ENCODE measurements around the gene BANF2.

Gene BANF2

GRCh38 chr20:17699931-17700351, at the start of gene BANF2:
Gene BANF2 (plus strand): TSS chr20:17699966. CDS start chr20:17725026, 25,060 bp downstream.
- DNase-seq (ENCODE audit: low read depth), result no peak
- no peaks in the 10 kb centered on the region for H3K4me1 ChIP-seq (ENCODE audit: control insufficient read depth, insufficient read depth, low read length)
- no peaks in the 10 kb centered on the region for H3K27me3 ChIP-seq (replicated peaks; ENCODE audit: control insufficient read depth, insufficient read depth, low read length)
- H3K36me3 ChIP-seq (ENCODE audit: control insufficient read depth, insufficient read depth, low read length, severe bottlenecking), result no peaks in the 10 kb centered on the region
- H3K9ac ChIP-seq (ENCODE audit: low read length), result no peak within 1 kb of the TSS
- no peak within 1 kb of the TSS for H3K4me3 ChIP-seq (ENCODE audit: low read length)
- H3K9me3 ChIP-seq (ENCODE audit: control insufficient read depth, low read length), result peaks cover 5% of the 10 kb centered on the region

GRCh38 chr20:17650301-17651128, 49.3 kb upstream of the BANF2 start:
- DNase-seq (ENCODE audit: low read depth), result peak; percentile 28
- Histone ChIP-seq H3K9me3 (ENCODE audit: control insufficient read depth, low read length) (no peaks in the 10 kb centered on the region), H3K36me3 (ENCODE audit: control insufficient read depth, insufficient read depth, low read length, severe bottlenecking) (peaks cover 21% of the 10 kb centered on the region)

DNA sequence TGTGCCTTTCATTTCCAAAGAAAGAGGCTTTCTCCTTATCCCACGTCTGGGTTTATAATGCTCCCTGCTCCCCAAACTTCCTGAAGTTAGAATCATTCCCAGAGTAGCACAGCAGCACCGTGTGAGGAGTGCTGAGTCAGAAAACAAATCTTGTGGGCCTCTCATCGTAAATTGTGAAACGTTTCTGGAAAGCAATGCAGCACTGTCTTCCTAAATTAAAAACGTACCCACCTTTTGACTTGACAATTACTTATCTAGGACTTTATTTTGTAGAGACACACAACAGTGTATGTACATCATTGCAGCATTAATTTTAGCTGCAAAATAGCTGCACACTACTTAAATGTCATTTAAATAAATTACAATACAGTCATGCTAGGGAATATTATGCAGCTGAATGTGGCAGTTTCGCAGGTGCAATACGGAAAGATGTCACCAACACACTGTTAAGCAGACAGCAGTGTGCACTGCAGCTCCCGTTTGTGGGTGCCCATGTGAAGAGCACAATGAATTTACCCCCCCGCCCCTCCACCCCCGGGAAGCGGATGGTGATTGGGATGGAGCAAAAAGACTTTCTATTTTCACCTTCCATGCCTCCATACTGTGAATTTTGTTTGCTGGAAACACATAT, 48.5 kb upstream of the BANF2 start:
- H3K4me1 ChIP-seq (ENCODE audit: control insufficient read depth, insufficient read depth, low read length), result peaks cover 75% of the 10 kb centered on the region
- H3K27me3 ChIP-seq (replicated peaks; ENCODE audit: control insufficient read depth, insufficient read depth, low read length), result no peaks in the 10 kb centered on the region
- H3K36me3 ChIP-seq (ENCODE audit: control insufficient read depth, insufficient read depth, low read length, severe bottlenecking), result peaks cover 28% of the 10 kb centered on the region
- peak overlapping the region; percentile 20 for H3K9ac ChIP-seq (ENCODE audit: low read length)
- H3K4me3 ChIP-seq (ENCODE audit: low read length), result peak overlapping the region; percentile 53
- DNase-seq (ENCODE audit: low read depth), result peak; percentile 64
- H3K9me3 ChIP-seq (ENCODE audit: control insufficient read depth, low read length), result no peaks in the 10 kb centered on the region

More at GRCh38 chr20:17650301-17651128, 49.3 kb upstream of the BANF2 start:
- Histone ChIP-seq H3K9ac (ENCODE audit: low read length) (peak overlapping the region; percentile 20), H3K4me3 (ENCODE audit: low read length) (peak overlapping the region; percentile 53), H3K4me1 (ENCODE audit: control insufficient read depth, insufficient read depth, low read length) (peaks cover 76% of the 10 kb centered on the region), H3K27me3 (replicated peaks; ENCODE audit: control insufficient read depth, insufficient read depth, low read length) (no peaks in the 10 kb centered on the region)

DNA sequence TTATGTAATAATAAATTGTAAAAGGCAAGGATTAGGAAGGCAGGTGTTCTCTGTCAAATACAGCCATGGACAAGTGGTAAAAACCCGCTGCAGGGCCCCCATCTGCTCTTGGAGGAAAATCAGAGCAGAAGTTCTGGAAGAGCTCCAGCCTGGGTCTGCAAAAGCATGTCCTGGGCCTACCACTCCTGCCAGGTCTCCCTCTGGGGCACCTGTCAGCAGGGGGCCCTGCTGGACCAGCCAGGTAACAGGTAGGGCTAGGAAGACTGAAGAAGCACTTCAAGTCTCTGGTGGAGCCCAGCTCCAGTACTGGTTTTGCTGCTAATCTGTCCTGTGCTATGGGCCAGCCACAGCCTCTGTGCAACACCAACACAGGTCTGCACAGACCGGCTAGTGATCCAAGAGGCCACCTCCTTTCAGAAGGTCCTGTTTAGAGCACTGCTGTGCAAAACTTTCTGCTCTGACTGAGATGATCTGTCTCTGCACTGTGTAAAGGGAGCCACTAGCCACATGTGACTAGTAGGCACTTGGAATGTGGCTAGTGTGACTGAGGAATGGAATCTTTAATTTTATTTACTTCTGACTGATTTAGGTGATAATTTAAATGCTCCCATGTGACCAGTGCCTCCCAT, 47.9 kb upstream of the BANF2 start:
- DNase-seq (ENCODE audit: low read depth), result no peak

DNA sequence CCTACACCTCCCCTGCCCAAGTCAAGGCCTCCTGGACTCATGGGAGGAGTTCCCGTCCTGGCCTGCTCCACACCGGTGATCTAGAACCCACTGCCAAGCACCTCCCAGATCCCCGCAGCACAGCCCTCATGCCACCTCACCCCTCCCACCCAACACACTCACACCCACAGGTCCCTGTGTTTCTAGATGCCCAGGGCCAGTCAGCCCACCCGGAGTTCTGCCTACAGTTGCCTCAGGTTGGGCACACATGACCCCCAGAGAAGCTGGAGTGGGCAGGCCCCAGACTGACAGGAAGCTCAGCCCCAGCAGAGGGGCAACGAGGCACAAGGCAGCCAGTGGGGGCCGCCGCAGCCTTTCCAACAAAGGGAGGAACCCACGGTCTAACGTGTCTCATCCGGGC, 47.4 kb upstream of the BANF2 start:
- H3K27me3 ChIP-seq (replicated peaks; ENCODE audit: control insufficient read depth, insufficient read depth, low read length), result no peaks in the 10 kb centered on the region
- peaks cover 39% of the 10 kb centered on the region for H3K36me3 ChIP-seq (ENCODE audit: control insufficient read depth, insufficient read depth, low read length, severe bottlenecking)
- no peak for DNase-seq (ENCODE audit: low read depth)
- no peaks in the 10 kb centered on the region for H3K9me3 ChIP-seq (ENCODE audit: control insufficient read depth, low read length)
- H3K4me3 ChIP-seq (ENCODE audit: low read length), result no peak overlapping the region
- H3K9ac ChIP-seq (ENCODE audit: low read length), result no peak overlapping the region
- peaks cover 64% of the 10 kb centered on the region for H3K4me1 ChIP-seq (ENCODE audit: control insufficient read depth, insufficient read depth, low read length)

More for the DNA sequence above, 47.9 kb upstream of the BANF2 start:
- Histone ChIP-seq H3K4me3 (ENCODE audit: low read length) (no peak overlapping the region), H3K4me1 (ENCODE audit: control insufficient read depth, insufficient read depth, low read length) (peaks cover 69% of the 10 kb centered on the region), H3K27me3 (replicated peaks; ENCODE audit: control insufficient read depth, insufficient read depth, low read length) (no peaks in the 10 kb centered on the region), H3K9me3 (ENCODE audit: control insufficient read depth, low read length) (no peaks in the 10 kb centered on the region), H3K9ac (ENCODE audit: low read length) (no peak overlapping the region), H3K36me3 (ENCODE audit: control insufficient read depth, insufficient read depth, low read length, severe bottlenecking) (peaks cover 35% of the 10 kb centered on the region)

GRCh38 chr20:17653835-17654648, 45.7 kb upstream of the BANF2 start:
- H3K27me3 ChIP-seq (replicated peaks; ENCODE audit: control insufficient read depth, insufficient read depth, low read length), result no peaks in the 10 kb centered on the region
- H3K9me3 ChIP-seq (ENCODE audit: control insufficient read depth, low read length), result peaks cover 5% of the 10 kb centered on the region
- no peak overlapping the region for H3K4me3 ChIP-seq (ENCODE audit: low read length)
- peaks cover 47% of the 10 kb centered on the region for H3K4me1 ChIP-seq (ENCODE audit: control insufficient read depth, insufficient read depth, low read length)
- peaks cover 52% of the 10 kb centered on the region for H3K36me3 ChIP-seq (ENCODE audit: control insufficient read depth, insufficient read depth, low read length, severe bottlenecking)
- peak overlapping the region; percentile 14 for H3K9ac ChIP-seq (ENCODE audit: low read length)
- DNase-seq (ENCODE audit: low read depth), result no peak

- peaks cover 5% of the 10 kb centered on the region for H3K9me3 ChIP-seq (ENCODE audit: control insufficient read depth, low read length)
- H3K27me3 ChIP-seq (replicated peaks; ENCODE audit: control insufficient read depth, insufficient read depth, low read length), result no peaks in the 10 kb centered on the region
- peak overlapping the region; percentile 14 for H3K9ac ChIP-seq (ENCODE audit: low read length)
- peaks cover 44% of the 10 kb centered on the region for H3K4me1 ChIP-seq (ENCODE audit: control insufficient read depth, insufficient read depth, low read length)
- peak; percentile 84 for DNase-seq (ENCODE audit: low read depth)
- H3K36me3 ChIP-seq (ENCODE audit: control insufficient read depth, insufficient read depth, low read length, severe bottlenecking), result peaks cover 54% of the 10 kb centered on the region
- H3K4me3 ChIP-seq (ENCODE audit: low read length), result no peak overlapping the region
These were observed 45.0 kb upstream of the BANF2 start for GRCh38 chr20:17654649-17655285.

DNA sequence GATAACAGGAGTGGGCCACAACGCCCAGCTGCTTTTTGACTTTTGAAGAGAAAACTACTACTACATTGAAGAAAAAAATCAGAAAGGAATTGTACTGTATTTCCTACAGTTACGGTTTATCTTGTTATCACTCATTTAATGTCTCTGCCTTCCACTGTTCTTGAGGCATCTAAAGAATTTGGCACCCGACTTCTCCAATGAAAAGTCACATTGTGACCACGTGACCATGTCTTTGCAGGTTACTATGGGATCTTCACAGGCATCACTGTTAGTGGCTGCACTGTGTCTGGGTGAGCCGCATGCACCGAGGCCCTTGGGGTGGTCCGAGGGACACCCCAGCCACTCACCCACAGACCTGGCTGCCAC, 44.5 kb upstream of the BANF2 start:
- Histone ChIP-seq H3K4me1 (ENCODE audit: control insufficient read depth, insufficient read depth, low read length) (peaks cover 44% of the 10 kb centered on the region), H3K4me3 (ENCODE audit: low read length) (no peak overlapping the region), H3K9ac (ENCODE audit: low read length) (peak overlapping the region; percentile 5), H3K27me3 (replicated peaks; ENCODE audit: control insufficient read depth, insufficient read depth, low read length) (no peaks in the 10 kb centered on the region), H3K9me3 (ENCODE audit: control insufficient read depth, low read length) (peaks cover 5% of the 10 kb centered on the region), H3K36me3 (ENCODE audit: control insufficient read depth, insufficient read depth, low read length, severe bottlenecking) (peaks cover 58% of the 10 kb centered on the region)
- no peak for DNase-seq (ENCODE audit: low read depth)

GRCh38 chr20:17655865-17656479, 43.8 kb upstream of the BANF2 start:
- H3K36me3 ChIP-seq (ENCODE audit: control insufficient read depth, insufficient read depth, low read length, severe bottlenecking), result peaks cover 58% of the 10 kb centered on the region
- H3K9ac ChIP-seq (ENCODE audit: low read length), result no peak overlapping the region
- peak; percentile 28 for DNase-seq (ENCODE audit: low read depth)
- H3K9me3 ChIP-seq (ENCODE audit: control insufficient read depth, low read length), result peaks cover 5% of the 10 kb centered on the region
- H3K4me1 ChIP-seq (ENCODE audit: control insufficient read depth, insufficient read depth, low read length), result peaks cover 44% of the 10 kb centered on the region
- no peaks in the 10 kb centered on the region for H3K27me3 ChIP-seq (replicated peaks; ENCODE audit: control insufficient read depth, insufficient read depth, low read length)
- no peak overlapping the region for H3K4me3 ChIP-seq (ENCODE audit: low read length)

DNA sequence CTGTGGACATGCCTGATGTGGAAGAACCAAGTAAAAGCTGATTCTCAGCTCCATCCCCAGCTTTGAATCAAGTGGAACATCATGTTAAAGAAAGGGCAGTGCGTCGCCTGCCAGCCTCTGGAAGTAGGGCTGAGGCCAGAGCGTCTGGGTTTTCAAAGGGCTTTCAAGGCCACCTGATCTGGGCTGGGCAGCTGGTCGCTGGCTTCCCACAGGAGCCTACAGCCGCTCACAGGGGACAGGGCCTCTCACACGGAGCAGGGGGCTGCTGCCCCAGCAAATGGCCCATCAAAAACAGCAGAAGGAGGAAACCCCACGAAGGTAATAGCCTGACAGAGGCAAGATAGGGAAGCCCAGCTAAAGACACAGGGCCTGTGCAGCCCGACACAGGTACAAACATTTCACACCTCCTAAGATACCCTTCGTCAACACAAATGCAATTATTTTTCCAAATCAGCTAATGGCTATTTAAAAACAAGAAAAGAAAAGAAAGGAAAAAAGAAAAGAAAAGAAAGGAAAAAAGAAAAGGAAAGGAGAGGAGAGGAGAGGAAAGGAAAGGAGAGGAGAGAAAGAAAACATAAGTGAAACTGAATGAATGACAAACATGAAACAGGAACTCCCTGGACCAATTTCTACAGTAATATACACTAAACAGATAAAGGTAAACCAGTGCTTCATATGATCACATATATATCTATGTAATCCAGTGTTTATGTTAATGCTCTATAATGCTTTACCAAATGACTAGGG, 42.5 kb upstream of the BANF2 start:
- H3K36me3 ChIP-seq (ENCODE audit: control insufficient read depth, insufficient read depth, low read length, severe bottlenecking), result peaks cover 58% of the 10 kb centered on the region
- DNase-seq (ENCODE audit: low read depth), result no peak

More for the DNA sequence above, 42.5 kb upstream of the BANF2 start:
- H3K27me3 ChIP-seq (replicated peaks; ENCODE audit: control insufficient read depth, insufficient read depth, low read length), result no peaks in the 10 kb centered on the region
- no peak overlapping the region for H3K9ac ChIP-seq (ENCODE audit: low read length)
- peaks cover 5% of the 10 kb centered on the region for H3K9me3 ChIP-seq (ENCODE audit: control insufficient read depth, low read length)
- peaks cover 44% of the 10 kb centered on the region for H3K4me1 ChIP-seq (ENCODE audit: control insufficient read depth, insufficient read depth, low read length)
- no peak overlapping the region for H3K4me3 ChIP-seq (ENCODE audit: low read length)
